ENCODE data around the gene APBB1IP.

APBB1IP gene

DNA sequence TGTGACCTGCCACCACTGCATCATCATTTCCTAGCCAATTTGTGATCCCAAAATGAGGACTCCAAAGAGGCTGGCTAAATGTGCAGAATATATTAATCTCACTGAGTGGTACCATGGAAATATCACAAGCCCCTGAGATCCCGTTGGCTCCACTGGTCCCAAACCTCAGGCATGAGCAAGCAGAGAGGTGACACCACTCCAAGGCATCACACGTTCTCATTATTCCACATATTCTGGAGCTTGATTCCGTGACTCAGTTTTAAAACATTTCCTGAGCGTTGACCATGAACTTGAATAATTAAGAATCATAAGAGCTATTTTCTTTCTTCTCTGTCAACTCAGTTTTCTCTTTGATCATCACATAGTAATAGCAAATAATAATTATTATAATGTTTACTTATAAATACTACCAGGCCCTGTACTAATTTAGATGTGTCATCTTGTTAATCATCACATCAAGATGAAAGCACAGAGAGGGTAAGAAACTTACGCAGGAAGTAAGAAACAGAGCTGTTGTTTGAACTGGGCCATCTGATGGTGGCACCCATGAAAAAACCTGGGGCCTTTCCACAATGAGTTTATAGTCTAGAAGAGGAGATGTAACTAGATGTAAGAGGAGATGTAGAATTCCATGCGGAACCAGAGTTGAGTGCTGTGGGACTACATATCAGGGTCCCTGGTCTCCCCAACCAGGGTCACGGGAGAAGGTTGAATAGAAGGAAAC is 3.5 kb downstream of the APBB1IP start:
- no peaks in the 10 kb centered on the region for H3K36me3 ChIP-seq (ENCODE audit: control insufficient read depth in 1 of 2, insufficient read depth in 2 of 2, low read length in 2 of 2)

DNA sequence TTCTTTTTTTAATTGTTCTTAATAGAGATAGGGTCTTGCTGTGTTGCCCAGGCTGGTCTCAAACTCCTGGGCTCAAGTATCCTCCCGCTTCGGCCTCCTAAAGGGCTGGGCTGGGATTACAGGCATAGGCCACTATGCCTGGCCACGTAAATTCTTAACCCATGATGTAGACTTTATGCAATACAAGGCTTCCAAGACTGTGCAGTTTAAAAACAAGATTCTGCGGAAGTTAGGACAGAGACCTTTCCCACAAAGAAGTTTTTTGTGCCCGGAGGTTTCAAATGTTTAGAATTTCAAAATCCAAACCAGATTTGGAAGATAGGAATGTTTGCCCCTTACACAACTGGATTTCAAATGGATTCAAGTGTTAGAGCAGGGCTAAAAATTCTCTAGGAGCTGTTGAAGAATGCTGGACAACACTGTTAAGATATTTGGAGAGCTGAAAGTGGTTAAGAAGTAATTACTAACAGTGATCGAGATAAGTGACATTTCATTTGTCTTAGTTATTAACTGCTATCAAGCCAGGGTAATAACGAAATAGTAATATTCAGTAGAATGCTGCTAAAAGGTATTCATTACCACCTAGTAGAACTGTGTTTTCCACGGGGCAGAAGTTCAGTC is 7.4 kb downstream of the APBB1IP start:
- Histone ChIP-seq H3K27me3 (ENCODE audit: control insufficient read depth in 1 of 2, insufficient read depth in 2 of 2, low read length in 2 of 2) (no peaks in the 10 kb centered on the region), H3K4me1 (ENCODE audit: control insufficient read depth in 1 of 2, insufficient read depth in 2 of 2, low read length in 2 of 2) (peaks cover 0 to 5% of the 10 kb centered on the region in 2 donors), H3K9me3 (ENCODE audit: control insufficient read depth in 1 of 2, low read length in 2 of 2) (no peaks in the 10 kb centered on the region), H3K4me3 (ENCODE audit: low read depth in 1 of 2, low read length in 2 of 2) (no peak overlapping the region), H3K27ac (ENCODE audit: low read depth, low read length) (no peak overlapping the region), H3K9ac (ENCODE audit: low read depth in 1 of 2, low read length in 2 of 2) (no peak overlapping the region), H3K36me3 (ENCODE audit: control insufficient read depth in 1 of 2, insufficient read depth in 2 of 2, low read length in 2 of 2) (no peaks in the 10 kb centered on the region)

More for the DNA sequence above, 3.5 kb downstream of the APBB1IP start:
- no peaks in the 10 kb centered on the region for H3K9me3 ChIP-seq (ENCODE audit: control insufficient read depth in 1 of 2, low read length in 2 of 2)
- no peaks in the 10 kb centered on the region for H3K4me1 ChIP-seq (ENCODE audit: control insufficient read depth in 1 of 2, insufficient read depth in 2 of 2, low read length in 2 of 2)
- no peaks in the 10 kb centered on the region for H3K27me3 ChIP-seq (ENCODE audit: control insufficient read depth in 1 of 2, insufficient read depth in 2 of 2, low read length in 2 of 2)
- H3K27ac ChIP-seq (ENCODE audit: low read depth, low read length): no peak overlapping the region
- H3K9ac ChIP-seq (ENCODE audit: low read depth in 1 of 2, low read length in 2 of 2): peak overlapping the region in 1 of 2 donors; percentile 46
- no peak overlapping the region for H3K4me3 ChIP-seq (ENCODE audit: low read depth in 1 of 2, low read length in 2 of 2)

DNA sequence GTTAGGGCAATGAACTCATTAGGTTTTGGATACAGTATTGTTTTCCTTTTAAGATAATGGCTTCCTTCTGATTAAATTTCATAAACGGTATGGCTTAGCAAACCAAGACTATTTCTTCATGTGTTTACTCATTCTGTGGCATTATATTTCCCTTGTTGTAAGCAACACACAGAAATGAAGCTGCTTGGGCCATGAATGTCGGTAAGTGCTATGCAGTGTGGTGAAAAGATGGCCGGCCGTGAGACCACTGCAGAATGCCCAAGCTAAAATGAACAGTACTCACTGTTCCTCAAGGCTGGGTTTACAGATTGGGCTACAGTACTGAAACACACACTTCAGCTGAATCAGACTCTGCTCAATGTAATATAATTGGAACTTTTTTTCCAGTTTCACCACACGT is 8.1 kb downstream of the APBB1IP start:
- H3K27ac ChIP-seq (ENCODE audit: low read depth, low read length): no peak overlapping the region
- no peak overlapping the region for H3K9ac ChIP-seq (ENCODE audit: low read depth in 1 of 2, low read length in 2 of 2)
- H3K4me3 ChIP-seq (ENCODE audit: low read depth in 1 of 2, low read length in 2 of 2): no peak overlapping the region
- no peaks in the 10 kb centered on the region for H3K36me3 ChIP-seq (ENCODE audit: control insufficient read depth in 1 of 2, insufficient read depth in 2 of 2, low read length in 2 of 2)
- H3K9me3 ChIP-seq (ENCODE audit: control insufficient read depth in 1 of 2, low read length in 2 of 2): no peaks in the 10 kb centered on the region
- H3K27me3 ChIP-seq (ENCODE audit: control insufficient read depth in 1 of 2, insufficient read depth in 2 of 2, low read length in 2 of 2): no peaks in the 10 kb centered on the region
- peaks cover 0 to 5% of the 10 kb centered on the region in 2 donors for H3K4me1 ChIP-seq (ENCODE audit: control insufficient read depth in 1 of 2, insufficient read depth in 2 of 2, low read length in 2 of 2)

DNA sequence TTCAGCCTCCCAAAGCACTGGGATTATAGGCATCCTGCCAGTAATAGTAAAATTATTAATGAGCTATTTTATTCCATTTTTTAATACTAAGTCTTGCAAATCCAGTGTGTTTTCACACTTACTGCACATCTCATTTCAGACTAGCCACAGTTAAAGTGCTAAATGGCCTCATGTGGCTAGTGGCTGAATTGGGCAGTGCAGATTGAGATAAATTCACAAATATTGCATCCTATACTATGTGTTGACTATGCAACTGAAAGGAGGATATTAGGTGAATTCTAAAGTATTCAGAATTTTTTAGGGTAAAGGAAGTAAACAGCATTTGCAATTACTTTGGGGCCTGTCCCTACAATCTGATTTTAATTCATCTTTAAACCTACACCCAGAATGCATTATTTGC is 10.2 kb downstream of the APBB1IP start:
- Histone ChIP-seq H3K9ac (ENCODE audit: low read depth in 1 of 2, low read length in 2 of 2) (no peak overlapping the region), H3K27me3 (ENCODE audit: control insufficient read depth in 1 of 2, insufficient read depth in 2 of 2, low read length in 2 of 2) (no peaks in the 10 kb centered on the region), H3K9me3 (ENCODE audit: control insufficient read depth in 1 of 2, low read length in 2 of 2) (no peaks in the 10 kb centered on the region), H3K27ac (ENCODE audit: low read depth, low read length) (no peak overlapping the region), H3K4me1 (ENCODE audit: control insufficient read depth in 1 of 2, insufficient read depth in 2 of 2, low read length in 2 of 2) (peaks cover 0 to 5% of the 10 kb centered on the region in 2 donors), H3K36me3 (ENCODE audit: control insufficient read depth in 1 of 2, insufficient read depth in 2 of 2, low read length in 2 of 2) (no peaks in the 10 kb centered on the region), H3K4me3 (ENCODE audit: low read depth in 1 of 2, low read length in 2 of 2) (no peak overlapping the region)

DNA sequence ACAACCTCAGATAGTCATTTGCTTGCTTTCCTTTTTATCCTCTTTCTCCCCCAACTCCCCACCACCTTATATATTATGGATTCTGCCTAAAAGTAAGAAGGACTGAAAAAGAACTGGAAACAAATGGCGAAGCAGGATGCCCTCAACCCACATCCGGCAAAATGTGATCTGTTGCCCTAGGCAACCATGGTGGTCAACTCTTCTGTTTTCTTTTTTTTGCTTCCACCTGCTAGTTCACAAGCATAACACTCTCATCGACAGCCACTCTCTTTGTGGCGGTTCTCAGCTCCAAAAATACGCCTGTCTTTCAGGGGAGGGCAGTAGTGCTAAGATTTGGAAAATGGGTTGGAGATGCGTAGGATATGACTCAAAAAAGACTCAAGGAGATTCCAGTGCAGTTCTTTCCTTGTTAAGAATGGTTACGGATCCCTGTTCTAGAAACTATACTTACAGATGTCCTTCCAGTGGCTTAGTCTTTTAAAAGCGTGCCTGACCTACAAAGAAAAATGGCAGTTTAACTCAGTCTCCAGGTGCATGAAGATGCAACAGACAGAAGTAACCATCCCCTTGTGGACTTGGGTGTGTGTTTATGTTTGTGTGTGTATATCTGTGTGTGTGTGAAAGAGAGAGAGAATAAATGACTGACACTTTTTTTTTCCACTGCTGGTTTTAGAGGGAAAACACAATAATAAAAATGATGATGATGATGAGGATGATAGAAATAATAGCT is 10.7 kb downstream of the APBB1IP start:
- Histone ChIP-seq H3K9me3 (ENCODE audit: control insufficient read depth in 1 of 2, low read length in 2 of 2) (no peaks in the 10 kb centered on the region), H3K27ac (ENCODE audit: low read depth, low read length) (no peak overlapping the region), H3K9ac (ENCODE audit: low read depth in 1 of 2, low read length in 2 of 2) (no peak overlapping the region)

DNA sequence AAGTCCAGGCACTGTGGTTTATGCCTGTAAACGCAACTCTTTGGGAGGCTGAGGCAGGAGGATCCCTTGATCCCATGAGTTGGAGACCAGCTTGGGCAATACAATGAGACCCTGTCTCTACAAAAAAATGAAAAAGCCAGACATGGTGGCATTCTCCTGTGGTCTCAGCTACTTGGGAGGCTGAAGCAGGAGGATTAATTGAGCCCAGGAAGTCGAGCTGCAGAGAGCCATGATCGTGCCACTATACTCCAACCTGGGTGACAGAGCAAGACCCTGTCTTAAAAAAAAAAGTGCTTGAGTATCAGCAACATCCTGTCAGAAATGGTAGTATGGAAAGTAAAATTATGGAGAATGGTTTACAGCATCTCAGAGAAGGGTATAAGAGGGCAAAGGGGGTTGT is 11.6 kb downstream of the APBB1IP start:
- Histone ChIP-seq H3K9ac (ENCODE audit: low read depth in 1 of 2, low read length in 2 of 2) (no peak overlapping the region), H3K4me1 (ENCODE audit: control insufficient read depth in 1 of 2, insufficient read depth in 2 of 2, low read length in 2 of 2) (peaks cover 0 to 5% of the 10 kb centered on the region in 2 donors), H3K4me3 (ENCODE audit: low read depth in 1 of 2, low read length in 2 of 2) (no peak overlapping the region), H3K27ac (ENCODE audit: low read depth, low read length) (no peak overlapping the region), H3K9me3 (ENCODE audit: control insufficient read depth in 1 of 2, low read length in 2 of 2) (no peaks in the 10 kb centered on the region), H3K36me3 (ENCODE audit: control insufficient read depth in 1 of 2, insufficient read depth in 2 of 2, low read length in 2 of 2) (no peaks in the 10 kb centered on the region), H3K27me3 (ENCODE audit: control insufficient read depth in 1 of 2, insufficient read depth in 2 of 2, low read length in 2 of 2) (no peaks in the 10 kb centered on the region)

More for the DNA sequence above, 10.7 kb downstream of the APBB1IP start:
- no peaks in the 10 kb centered on the region for H3K36me3 ChIP-seq (ENCODE audit: control insufficient read depth in 1 of 2, insufficient read depth in 2 of 2, low read length in 2 of 2)
- H3K4me3 ChIP-seq (ENCODE audit: low read depth in 1 of 2, low read length in 2 of 2): no peak overlapping the region
- no peaks in the 10 kb centered on the region for H3K27me3 ChIP-seq (ENCODE audit: control insufficient read depth in 1 of 2, insufficient read depth in 2 of 2, low read length in 2 of 2)
- peaks cover 0 to 5% of the 10 kb centered on the region in 2 donors for H3K4me1 ChIP-seq (ENCODE audit: control insufficient read depth in 1 of 2, insufficient read depth in 2 of 2, low read length in 2 of 2)

DNA sequence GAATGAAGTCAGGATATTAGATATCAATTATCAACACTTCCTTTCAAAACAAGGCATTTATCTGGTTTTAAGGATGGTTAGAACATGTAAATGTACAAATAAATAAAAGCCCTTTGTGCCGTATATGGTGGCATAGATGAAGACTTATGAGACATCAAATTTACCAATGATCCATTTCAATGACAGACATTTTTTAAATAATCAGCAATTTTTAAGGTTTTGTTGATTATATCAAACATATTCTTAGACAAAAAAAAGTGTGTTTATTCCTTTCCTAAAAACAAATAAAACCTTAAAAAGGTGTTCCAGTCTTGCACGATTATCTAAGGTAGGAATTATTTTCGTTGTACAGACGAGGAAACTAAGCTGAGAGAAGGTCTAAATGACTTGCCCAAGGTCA is 13.8 kb downstream of the APBB1IP start:
- no peaks in the 10 kb centered on the region for H3K9me3 ChIP-seq (ENCODE audit: control insufficient read depth in 1 of 2, low read length in 2 of 2)
- no peak overlapping the region for H3K27ac ChIP-seq (ENCODE audit: low read depth, low read length)
- no peaks in the 10 kb centered on the region for H3K27me3 ChIP-seq (ENCODE audit: control insufficient read depth in 1 of 2, insufficient read depth in 2 of 2, low read length in 2 of 2)
- no peak overlapping the region for H3K4me3 ChIP-seq (ENCODE audit: low read depth in 1 of 2, low read length in 2 of 2)
- H3K4me1 ChIP-seq (ENCODE audit: control insufficient read depth in 1 of 2, insufficient read depth in 2 of 2, low read length in 2 of 2): peaks cover 5% of the 10 kb centered on the region in 2 donors
- no peak overlapping the region for H3K9ac ChIP-seq (ENCODE audit: low read depth in 1 of 2, low read length in 2 of 2)
- H3K36me3 ChIP-seq (ENCODE audit: control insufficient read depth in 1 of 2, insufficient read depth in 2 of 2, low read length in 2 of 2): no peaks in the 10 kb centered on the region

DNA sequence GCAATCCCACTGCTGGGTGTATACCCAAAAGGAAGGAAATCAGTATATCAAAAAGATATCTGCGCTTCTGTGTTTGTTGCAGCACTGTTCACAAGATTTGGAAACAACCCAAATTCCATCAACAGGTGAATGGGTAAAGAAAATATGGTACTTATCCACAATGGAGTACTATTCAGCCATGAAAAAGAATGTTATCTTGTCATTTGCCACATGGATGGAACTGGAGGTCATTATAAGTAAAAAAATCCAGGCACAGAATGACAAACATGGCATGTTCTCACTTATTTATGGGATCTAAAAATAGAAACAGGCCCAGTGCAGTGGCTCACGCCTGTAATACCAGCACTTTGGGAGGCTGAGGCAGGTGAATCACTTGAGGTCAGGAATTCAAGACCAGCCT is 15.7 kb downstream of the APBB1IP start:
- H3K27me3 ChIP-seq (ENCODE audit: control insufficient read depth in 1 of 2, insufficient read depth in 2 of 2, low read length in 2 of 2): no peaks in the 10 kb centered on the region
- no peak overlapping the region for H3K9ac ChIP-seq (ENCODE audit: low read depth in 1 of 2, low read length in 2 of 2)
- H3K4me1 ChIP-seq (ENCODE audit: control insufficient read depth in 1 of 2, insufficient read depth in 2 of 2, low read length in 2 of 2): peaks cover 0 to 5% of the 10 kb centered on the region in 2 donors
- no peaks in the 10 kb centered on the region for H3K36me3 ChIP-seq (ENCODE audit: control insufficient read depth in 1 of 2, insufficient read depth in 2 of 2, low read length in 2 of 2)
- no peak overlapping the region for H3K27ac ChIP-seq (ENCODE audit: low read depth, low read length)
- H3K9me3 ChIP-seq (ENCODE audit: control insufficient read depth in 1 of 2, low read length in 2 of 2): no peaks in the 10 kb centered on the region
- H3K4me3 ChIP-seq (ENCODE audit: low read depth in 1 of 2, low read length in 2 of 2): no peak overlapping the region

DNA sequence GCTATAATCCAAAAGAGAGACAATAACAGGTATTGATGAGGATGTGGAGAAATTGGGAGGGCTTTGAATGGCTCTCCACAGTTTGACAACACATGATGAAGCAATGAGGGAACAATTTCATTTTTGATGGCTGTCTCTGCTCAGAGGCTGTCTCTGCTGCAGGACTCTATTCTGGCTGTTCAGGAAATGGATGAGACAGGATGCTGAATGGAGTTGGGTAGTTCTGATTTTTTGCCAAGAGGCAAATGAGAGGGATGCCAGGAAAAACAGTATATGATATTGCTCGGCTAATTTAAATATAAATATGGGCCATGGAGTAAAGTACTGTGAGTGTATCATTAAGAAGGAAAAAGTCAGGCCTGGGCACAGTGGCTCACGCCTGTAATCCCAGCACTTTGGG is 16.8 kb downstream of the APBB1IP start:
- Histone ChIP-seq H3K9me3 (ENCODE audit: control insufficient read depth in 1 of 2, low read length in 2 of 2) (no peaks in the 10 kb centered on the region), H3K4me1 (ENCODE audit: control insufficient read depth in 1 of 2, insufficient read depth in 2 of 2, low read length in 2 of 2) (peaks cover 0 to 5% of the 10 kb centered on the region in 2 donors), H3K36me3 (ENCODE audit: control insufficient read depth in 1 of 2, insufficient read depth in 2 of 2, low read length in 2 of 2) (no peaks in the 10 kb centered on the region), H3K9ac (ENCODE audit: low read depth in 1 of 2, low read length in 2 of 2) (no peak overlapping the region), H3K27ac (ENCODE audit: low read depth, low read length) (no peak overlapping the region), H3K4me3 (ENCODE audit: low read depth in 1 of 2, low read length in 2 of 2) (no peak overlapping the region), H3K27me3 (ENCODE audit: control insufficient read depth in 1 of 2, insufficient read depth in 2 of 2, low read length in 2 of 2) (no peaks in the 10 kb centered on the region)
